Nephron (organoid): ENCODE results near the gene AFF1.
"Not testable (repeated sequence)": the region's sequence is repeated elsewhere in the genome, so short reads cannot be mapped to it uniquely, and the experiment has no call there.

ENCODE experiments used
- H3K27ac Mint-ChIP-seq, 3 experiments: 2 replicates each; pipeline ENCODE4 v1.8.0; 2020; ENCODE audit warnings: mixed read lengths in 3 of 3, mild to moderate bottlenecking in 2 of 3, moderate library complexity in 1 of 3
- H3K27me3 Mint-ChIP-seq: 2 replicates; pipeline ENCODE4 v1.8.0; 2021; ENCODE audit warnings: low read depth, mild to moderate bottlenecking, moderate library complexity, mixed read lengths
- H3K36me3 Mint-ChIP-seq: 2 replicates; pipeline ENCODE4 v1.8.0; 2020; ENCODE audit warnings: low read depth, mixed read lengths
- H3K4me1 Mint-ChIP-seq: 2 replicates; pipeline ENCODE4 v1.8.0; 2020; ENCODE audit warnings: mixed read lengths
- H3K4me3 Mint-ChIP-seq, 3 experiments: 2 replicates each; pipeline ENCODE4 v1.8.0; 2020; ENCODE audit warnings: mild to moderate bottlenecking in 3 of 3, mixed read lengths in 3 of 3, moderate library complexity in 2 of 3
- H3K9me3 Mint-ChIP-seq: 2 replicates; pipeline ENCODE4 v1.8.0; 2020; ENCODE audit warnings: mixed read lengths
- TF ChIP-seq, protein P1 (sequence below), 3 experiments: fragments of 200-600 bp; sonication (generic); IDR thresholded peaks; one replicate each; pipeline ENCODE4 v1.5.0; 2021; ENCODE audit warnings: antibody characterized with exemption in 3 of 3; ENCODE audit not compliant: unreplicated experiment in 3 of 3

The AFF1 gene

DNA sequence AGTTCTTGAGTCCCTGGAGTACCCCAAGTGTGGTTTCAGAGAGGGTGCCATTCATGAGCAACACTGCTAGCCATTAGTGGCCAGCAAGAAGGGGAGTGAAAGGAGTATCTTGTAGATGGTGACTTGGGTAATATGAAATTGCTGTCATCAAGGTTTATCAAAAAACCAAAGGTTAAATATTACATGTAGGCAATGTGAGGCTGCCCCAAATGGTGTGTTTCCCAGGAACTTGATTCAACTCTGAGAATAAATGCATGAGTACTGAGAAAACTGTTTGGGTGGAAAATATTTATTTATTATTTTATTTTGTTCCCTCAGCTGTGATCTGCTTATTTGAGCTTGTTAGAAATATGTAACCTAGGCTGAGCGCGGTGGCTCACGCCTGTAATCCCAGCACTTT lies 55.7 kb downstream of the AFF1 start:
- Mint-ChIP-seq H3K36me3 (peaks cover 24% of the 10 kb centered on the region), H3K27me3 (no peaks in the 10 kb centered on the region), H3K27ac (no peak overlapping the region), H3K4me3 (no peak overlapping the region), H3K9me3 (peaks cover 2% of the 10 kb centered on the region), H3K4me1 (peaks cover 4% of the 10 kb centered on the region)
- TF ChIP-seq, protein P1, sequence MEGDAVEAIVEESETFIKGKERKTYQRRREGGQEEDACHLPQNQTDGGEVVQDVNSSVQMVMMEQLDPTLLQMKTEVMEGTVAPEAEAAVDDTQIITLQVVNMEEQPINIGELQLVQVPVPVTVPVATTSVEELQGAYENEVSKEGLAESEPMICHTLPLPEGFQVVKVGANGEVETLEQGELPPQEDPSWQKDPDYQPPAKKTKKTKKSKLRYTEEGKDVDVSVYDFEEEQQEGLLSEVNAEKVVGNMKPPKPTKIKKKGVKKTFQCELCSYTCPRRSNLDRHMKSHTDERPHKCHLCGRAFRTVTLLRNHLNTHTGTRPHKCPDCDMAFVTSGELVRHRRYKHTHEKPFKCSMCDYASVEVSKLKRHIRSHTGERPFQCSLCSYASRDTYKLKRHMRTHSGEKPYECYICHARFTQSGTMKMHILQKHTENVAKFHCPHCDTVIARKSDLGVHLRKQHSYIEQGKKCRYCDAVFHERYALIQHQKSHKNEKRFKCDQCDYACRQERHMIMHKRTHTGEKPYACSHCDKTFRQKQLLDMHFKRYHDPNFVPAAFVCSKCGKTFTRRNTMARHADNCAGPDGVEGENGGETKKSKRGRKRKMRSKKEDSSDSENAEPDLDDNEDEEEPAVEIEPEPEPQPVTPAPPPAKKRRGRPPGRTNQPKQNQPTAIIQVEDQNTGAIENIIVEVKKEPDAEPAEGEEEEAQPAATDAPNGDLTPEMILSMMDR (IDR thresholded peaks at IDR 0.05; ENCODE audit: unreplicated experiment in 3 of 3) = no peak

DNA sequence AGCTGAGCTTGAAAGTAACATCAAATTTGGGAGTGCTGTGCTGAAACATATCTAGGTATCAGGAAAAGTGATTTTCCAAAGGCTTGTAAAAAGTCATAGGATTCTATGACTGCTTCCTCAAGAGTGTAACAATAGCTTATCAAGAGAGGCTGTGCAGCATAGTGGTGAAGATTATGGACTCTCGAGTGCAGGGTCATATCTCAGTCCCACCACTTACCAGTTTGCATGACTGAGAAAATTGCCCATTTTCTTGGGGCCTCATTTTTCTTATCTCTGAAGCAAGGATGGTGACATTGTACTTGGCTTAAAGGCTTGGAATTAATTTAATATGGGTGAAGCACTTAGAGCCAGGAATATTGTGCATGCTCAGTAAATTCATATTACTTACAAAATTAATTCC lies 57.2 kb downstream of the AFF1 start:
- Mint-ChIP-seq H3K4me3 (no peak overlapping the region), H3K27me3 (no peaks in the 10 kb centered on the region)
- TF ChIP-seq, protein P1 (IDR thresholded peaks at IDR 0.05; ENCODE audit: unreplicated experiment in 3 of 3) = no peak

DNA sequence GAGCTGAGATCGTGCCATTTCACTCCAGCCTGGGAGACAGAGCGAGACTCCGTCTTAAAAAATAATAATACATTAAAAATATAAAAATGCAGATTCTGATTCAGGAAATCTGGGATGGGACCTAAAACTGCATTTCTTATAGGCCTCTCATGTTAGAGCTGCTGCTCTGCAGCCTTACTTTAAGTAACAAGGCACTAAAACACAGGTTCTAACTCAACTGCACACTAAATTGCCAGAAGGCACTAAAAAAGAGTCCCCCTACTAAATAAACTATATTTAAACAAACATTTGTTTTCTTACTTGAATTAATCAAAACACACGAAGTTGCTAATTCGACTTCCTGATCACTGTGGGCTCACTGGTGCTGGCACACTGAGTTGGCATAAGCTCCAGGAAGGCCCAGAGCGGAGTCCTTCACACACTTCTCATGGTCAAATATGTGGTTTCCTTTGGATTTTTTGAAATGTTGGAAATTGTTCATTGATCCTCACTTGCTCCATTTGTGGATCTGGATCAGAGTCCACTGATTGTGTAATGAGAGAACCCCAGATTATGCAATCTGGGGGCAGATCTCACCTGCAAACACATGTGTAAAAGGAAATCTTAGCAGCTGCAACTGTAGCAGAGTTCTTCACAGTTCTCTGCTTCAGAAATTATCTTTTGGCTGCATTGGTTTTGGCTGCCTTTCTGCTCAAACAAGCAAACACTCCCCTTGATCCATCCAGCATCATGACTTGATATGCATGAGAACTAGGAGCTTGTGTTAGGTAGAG lies 59.3 kb downstream of the AFF1 start:
- H3K27me3 Mint-ChIP-seq = no peaks in the 10 kb centered on the region
- TF ChIP-seq, protein P1 (IDR thresholded peaks at IDR 0.05; ENCODE audit: unreplicated experiment in 3 of 3) = no peak
- peaks cover 16% of the 10 kb centered on the region for H3K36me3 Mint-ChIP-seq
- H3K4me1 Mint-ChIP-seq = peaks cover 10% of the 10 kb centered on the region
- H3K9me3 Mint-ChIP-seq = no peaks in the 10 kb centered on the region
- H3K4me3 Mint-ChIP-seq = no peak overlapping the region
- peak overlapping the region in 2 of 3 experiments; percentile 22 to 25 for H3K27ac Mint-ChIP-seq

More for the DNA sequence above, 57.2 kb downstream of the AFF1 start:
- Mint-ChIP-seq H3K4me1 (peaks cover 4% of the 10 kb centered on the region), H3K27ac (no peak overlapping the region), H3K9me3 (peaks cover 2% of the 10 kb centered on the region), H3K36me3 (peaks cover 27% of the 10 kb centered on the region)

DNA sequence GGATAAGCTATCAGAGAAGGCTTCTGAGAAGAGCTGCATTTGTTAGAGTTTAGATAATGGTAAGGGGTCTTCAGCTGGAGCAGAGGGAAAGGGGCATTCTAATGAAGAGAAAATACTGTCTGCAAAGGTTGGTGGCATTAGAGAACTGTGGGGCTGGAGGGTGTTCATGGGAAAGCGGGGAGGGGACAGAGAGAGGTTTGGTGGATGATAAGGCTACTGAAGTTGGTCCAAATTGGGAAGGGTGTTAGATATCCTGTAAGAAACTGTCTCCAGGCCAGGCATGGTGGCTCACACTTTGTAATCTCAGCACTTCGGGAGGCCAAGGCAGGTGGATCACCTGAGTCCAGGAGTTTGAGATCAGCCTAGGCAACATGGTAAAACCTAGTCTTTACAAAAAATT lies 59.9 kb downstream of the AFF1 start:
- H3K27ac Mint-ChIP-seq = peak overlapping the region in 2 of 3 experiments; percentile 22 to 25
- TF ChIP-seq, protein P1 (IDR thresholded peaks at IDR 0.05; ENCODE audit: unreplicated experiment in 3 of 3) = no peak
- H3K36me3 Mint-ChIP-seq = peaks cover 12% of the 10 kb centered on the region
- H3K4me1 Mint-ChIP-seq = peaks cover 16% of the 10 kb centered on the region
- H3K9me3 Mint-ChIP-seq = no peaks in the 10 kb centered on the region
- H3K4me3 Mint-ChIP-seq = no peak overlapping the region
- H3K27me3 Mint-ChIP-seq = no peaks in the 10 kb centered on the region

DNA sequence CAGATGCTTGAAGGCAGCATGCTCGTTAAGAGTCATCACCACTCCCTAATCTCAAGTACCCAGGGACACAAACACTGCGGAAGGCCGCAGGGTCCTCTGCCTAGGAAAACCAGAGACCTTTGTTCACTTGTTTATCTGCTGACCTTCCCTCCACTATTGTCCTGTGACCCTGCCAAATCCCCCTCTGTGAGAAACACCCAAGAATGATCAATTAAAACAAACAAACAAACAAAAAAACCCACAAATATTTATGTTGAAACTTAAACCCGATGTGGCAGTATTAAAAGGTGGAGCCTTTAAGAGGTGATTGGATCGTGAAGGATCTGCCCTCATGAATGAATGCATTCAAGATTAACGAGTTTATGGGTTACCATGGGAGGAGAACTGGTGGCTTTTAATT lies 61.7 kb downstream of the AFF1 start:
- not testable (repeated sequence) for H3K4me3 Mint-ChIP-seq, H3K27ac Mint-ChIP-seq, H3K27me3 Mint-ChIP-seq, H3K9me3 Mint-ChIP-seq
- peaks cover 25% of the 10 kb centered on the region for H3K4me1 Mint-ChIP-seq
- H3K36me3 Mint-ChIP-seq = peaks cover 12% of the 10 kb centered on the region

DNA sequence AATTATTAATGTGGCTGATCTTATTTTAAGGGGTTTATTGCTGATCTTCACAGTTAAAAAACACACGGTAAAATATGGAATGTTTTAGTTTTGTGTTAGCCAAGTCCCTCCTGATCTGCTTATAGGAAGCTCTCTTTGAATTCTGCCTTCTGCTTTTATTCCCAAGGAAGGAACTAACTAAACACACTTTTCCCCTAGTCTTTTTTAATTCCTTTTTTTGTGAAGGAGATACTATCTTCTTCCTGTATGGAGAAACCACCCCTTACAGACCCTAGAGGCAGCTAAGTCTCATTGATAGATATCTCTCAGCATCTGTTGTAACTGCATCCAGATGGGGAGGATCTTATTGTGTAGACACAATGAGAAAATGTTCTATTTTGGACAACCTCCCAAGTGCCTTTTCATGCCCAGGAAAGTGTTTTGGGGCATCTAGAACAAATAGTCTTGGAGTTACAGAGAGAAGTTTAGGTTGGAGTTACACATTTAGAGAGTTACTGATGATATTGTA lies 64.4 kb downstream of the AFF1 start:
- Mint-ChIP-seq H3K27ac (peak overlapping the region in 2 of 3 experiments; percentile 52 to 58), H3K36me3 (peaks cover 10% of the 10 kb centered on the region), H3K9me3 (no peaks in the 10 kb centered on the region), H3K4me3 (no peak overlapping the region), H3K4me1 (peaks cover 25% of the 10 kb centered on the region), H3K27me3 (no peaks in the 10 kb centered on the region)
- TF ChIP-seq, protein P1 (IDR thresholded peaks at IDR 0.05; ENCODE audit: unreplicated experiment in 3 of 3) = no peak
